Stimulated activated CD8-positive, alpha-beta memory T cell treated with anti-CD3 and anti-CD28 coated beads, Interleukin-2, amount 100 ng/mL, for 1 hour (primary cell): ENCODE measurements around the gene MRFAP1.
"Not testable (repeated sequence)": the region's sequence is repeated elsewhere in the genome, so short reads cannot be mapped to it uniquely, and the experiment has no call there.

ENCODE experiments used
- DNase-seq, 2 donors: peaks; one replicate each; pipeline ENCODE4 v3.0.0-alpha.2; 2020; ENCODE audit warnings: low read depth in 2 of 2

MRFAP1 gene

GRCh38 chr4:6634746-6635145 is 5.7 kb upstream of the MRFAP1 start:
- no peak for DNase-seq

- no peak for DNase-seq
These were observed 1.3 kb upstream of the MRFAP1 start for GRCh38 chr4:6639137-6639680.

GRCh38 chr4:6641164-6641970 is 882 bp downstream of the MRFAP1 start:
- peak in 1 of 2 donors; percentile 20 for DNase-seq

GRCh38 chr4:6641971-6642320 is 1.5 kb downstream of the MRFAP1 start:
- DNase-seq, result no peak

GRCh38 chr4:6643141-6643847 is 2.8 kb downstream of the MRFAP1 start:
- DNase-seq, result no peak

GRCh38 chr4:6644792-6645530 is 4.5 kb downstream of the MRFAP1 start:
- DNase-seq, result no peak

- DNase-seq, result no peak
These were observed 6.7 kb downstream of the MRFAP1 start for GRCh38 chr4:6647169-6647568.

GRCh38 chr4:6647582-6648230 is 7.2 kb downstream of the MRFAP1 start:
- DNase-seq, result no peak

GRCh38 chr4:6649216-6649615 is 8.7 kb downstream of the MRFAP1 start:
- no peak for DNase-seq

GRCh38 chr4:6654211-6654610 is 13.7 kb downstream of the MRFAP1 start:
- DNase-seq, result not testable (repeated sequence)

- not testable (repeated sequence) for DNase-seq
These were observed 14.8 kb downstream of the MRFAP1 start for GRCh38 chr4:6655291-6655690.

GRCh38 chr4:6655924-6656323 is 15.4 kb downstream of the MRFAP1 start:
- DNase-seq, result no peak

GRCh38 chr4:6657242-6658208 is 17.0 kb downstream of the MRFAP1 start:
- DNase-seq, result no peak

- no peak for DNase-seq
These were observed 17.7 kb downstream of the MRFAP1 start for GRCh38 chr4:6658209-6658595.

GRCh38 chr4:6658597-6659075 is 18.2 kb downstream of the MRFAP1 start:
- DNase-seq, result peak in 1 of 2 donors; percentile 31

GRCh38 chr4:6659897-6660296 is 19.4 kb downstream of the MRFAP1 start:
- no peak for DNase-seq

- no peak for DNase-seq
These were observed 19.9 kb downstream of the MRFAP1 start for GRCh38 chr4:6660430-6660829.

- DNase-seq, result no peak
These were observed 22.1 kb downstream of the MRFAP1 start for GRCh38 chr4:6662591-6662990.

- no peak for DNase-seq
These were observed 23.3 kb downstream of the MRFAP1 start for GRCh38 chr4:6663596-6664393.

- no peak for DNase-seq
These were observed 24.8 kb downstream of the MRFAP1 start for GRCh38 chr4:6665320-6665654.
